Measurements from ENCODE around the gene FCHO2.

The FCHO2 gene

GRCh38 chr5:73030531-73030930, 74.7 kb downstream of the FCHO2 start:
- DNase-seq: no peak

GRCh38 chr5:73030995-73031394, 75.2 kb downstream of the FCHO2 start:
- peak in 1 of 51 donors; percentile 1 for DNase-seq

GRCh38 chr5:73031839-73032238, 76.0 kb downstream of the FCHO2 start:
- DNase-seq: peak in 5 of 51 donors; percentile 0 to 14 (median 7)

- no peak for DNase-seq
Observed at GRCh38 chr5:73032635-73033034, 76.8 kb downstream of the FCHO2 start.

GRCh38 chr5:73037545-73037944, 81.7 kb downstream of the FCHO2 start:
- no peak for DNase-seq

- no peak for DNase-seq
Observed at GRCh38 chr5:73039082-73039481, 83.2 kb downstream of the FCHO2 start.

GRCh38 chr5:73042993-73043392, 87.2 kb downstream of the FCHO2 start:
- DNase-seq: no peak

- DNase-seq: no peak
Observed at GRCh38 chr5:73044546-73044945, 88.7 kb downstream of the FCHO2 start.

GRCh38 chr5:73045623-73046022, 89.8 kb downstream of the FCHO2 start:
- no peak for DNase-seq

GRCh38 chr5:73061593-73061992, 105.8 kb downstream of the FCHO2 start:
- no peak for DNase-seq

GRCh38 chr5:73066466-73066865, 110.6 kb downstream of the FCHO2 start:
- DNase-seq: no peak

GRCh38 chr5:73067213-73067612, 111.4 kb downstream of the FCHO2 start:
- DNase-seq: no peak

GRCh38 chr5:73081093-73081492, 125.3 kb downstream of the FCHO2 start:
- DNase-seq: no peak

- DNase-seq: no peak
Observed at GRCh38 chr5:73088026-73088425, 132.2 kb downstream of the FCHO2 start.

- DNase-seq: no peak
Observed at GRCh38 chr5:73093943-73094342, 138.1 kb downstream of the FCHO2 start.

GRCh38 chr5:73094415-73094814, 138.6 kb downstream of the FCHO2 start:
- no peak for DNase-seq

GRCh38 chr5:73095564-73096238, 139.9 kb downstream of the FCHO2 start:
- no peak for DNase-seq

GRCh38 chr5:73096239-73096575, 140.4 kb downstream of the FCHO2 start:
- DNase-seq: no peak

GRCh38 chr5:73097740-73098139, 141.9 kb downstream of the FCHO2 start:
- DNase-seq: no peak

- no peak for DNase-seq
Observed at GRCh38 chr5:73100109-73100508, 144.3 kb downstream of the FCHO2 start.

GRCh38 chr5:73103870-73104299, 148.0 kb downstream of the FCHO2 start:
- DNase-seq: no peak

- DNase-seq: no peak
Observed at GRCh38 chr5:73104326-73104725, 148.5 kb downstream of the FCHO2 start.

- no peak for DNase-seq
Observed at GRCh38 chr5:73106335-73106734, 150.5 kb downstream of the FCHO2 start.

- DNase-seq: no peak
Observed at GRCh38 chr5:73110190-73110589, 154.3 kb downstream of the FCHO2 start.
